HG03066 (cell line): ENCODE results near the gene MRM3.
"Not testable (repeated sequence)": the region's sequence is repeated elsewhere in the genome, so short reads cannot be mapped to it uniquely, and the experiment has no call there.

Experiments
- ATAC-seq: cut with Tn5 transposase; IDR thresholded peaks from one replicate; pipeline ENCODE4 v1.9.1; 2021; ENCODE audit warnings: low read depth; ENCODE audit not compliant: unreplicated experiment

MRM3 gene

DNA sequence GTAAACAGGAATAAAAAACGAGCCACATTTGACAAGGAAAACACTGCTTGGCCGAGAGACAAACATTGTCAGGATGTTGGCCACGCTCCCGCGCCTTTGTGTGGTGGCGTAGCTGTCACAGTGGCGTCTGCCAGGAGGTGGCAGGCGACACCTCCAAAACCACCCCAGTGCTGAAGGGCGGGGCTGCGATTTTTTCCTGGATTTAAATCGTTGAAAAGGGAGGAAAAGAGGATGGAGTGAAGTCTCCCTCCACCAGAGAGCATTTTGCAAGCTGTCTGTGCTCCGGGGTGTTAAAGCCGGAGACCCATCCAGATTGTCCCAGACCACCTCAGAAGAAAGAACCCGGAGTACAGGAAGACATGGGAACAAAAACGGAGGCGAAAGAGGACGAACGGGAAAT is 12.7 kb downstream of the MRM3 start:
- ATAC-seq = no peak

DNA sequence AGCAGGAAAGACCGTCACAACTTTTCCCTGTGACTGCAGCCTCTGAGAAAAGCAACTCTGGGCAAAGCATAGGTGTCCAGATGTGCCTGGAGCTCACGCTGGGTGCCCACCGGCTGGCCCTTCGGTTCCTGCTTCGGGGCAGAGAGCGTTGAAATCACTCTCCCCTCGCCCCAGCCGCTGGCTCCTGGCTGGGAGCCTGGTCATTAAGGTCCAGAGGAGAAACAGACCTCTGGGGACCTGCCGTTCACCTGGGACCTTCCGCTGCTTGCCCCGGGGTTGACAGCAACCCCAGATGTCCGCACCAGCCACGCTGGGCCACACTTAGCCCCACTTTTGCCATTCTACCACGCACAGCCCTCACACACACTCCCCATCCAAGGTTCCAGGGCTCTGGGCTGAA is 13.1 kb downstream of the MRM3 start:
- no peak for ATAC-seq

DNA sequence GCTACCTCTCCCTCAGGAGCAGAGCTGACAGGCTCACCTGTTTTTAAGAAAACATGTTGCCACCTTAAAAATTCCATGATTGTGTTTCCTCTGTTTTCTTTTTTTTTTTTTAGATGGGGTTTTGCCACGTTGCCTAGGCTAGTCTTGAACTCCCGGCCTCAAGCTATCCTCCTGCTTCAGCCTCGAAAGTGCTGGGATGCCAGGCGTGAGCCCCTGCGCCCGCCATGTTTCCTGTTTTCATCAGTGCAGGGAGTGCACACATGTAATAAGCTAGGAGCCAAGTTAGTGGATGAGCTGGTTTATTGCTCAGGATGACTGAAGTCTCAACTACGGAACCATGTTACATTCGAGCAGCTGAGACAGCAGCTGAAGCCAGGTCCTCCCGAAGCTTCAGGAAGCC is 13.6 kb downstream of the MRM3 start:
- no peak for ATAC-seq

DNA sequence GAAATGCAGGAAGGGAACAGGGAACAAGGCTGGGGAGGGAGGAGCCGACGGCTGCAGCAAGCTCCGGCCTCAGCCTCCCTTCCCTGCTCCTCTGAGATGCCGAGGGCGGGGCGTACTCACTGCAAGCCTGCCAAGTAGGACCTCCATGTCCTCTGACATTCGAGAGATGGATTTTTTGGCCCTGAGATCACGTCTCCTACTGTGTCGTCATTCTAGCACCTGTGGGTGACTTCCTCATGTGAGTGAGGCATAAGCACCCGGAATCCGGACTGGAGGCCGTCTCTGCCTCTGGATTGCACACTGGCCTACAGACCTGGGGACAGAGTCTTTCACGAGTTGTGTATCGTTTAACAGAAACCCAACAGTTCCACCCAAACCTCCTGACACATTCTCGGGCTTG is 14.5 kb downstream of the MRM3 start:
- no peak for ATAC-seq

DNA sequence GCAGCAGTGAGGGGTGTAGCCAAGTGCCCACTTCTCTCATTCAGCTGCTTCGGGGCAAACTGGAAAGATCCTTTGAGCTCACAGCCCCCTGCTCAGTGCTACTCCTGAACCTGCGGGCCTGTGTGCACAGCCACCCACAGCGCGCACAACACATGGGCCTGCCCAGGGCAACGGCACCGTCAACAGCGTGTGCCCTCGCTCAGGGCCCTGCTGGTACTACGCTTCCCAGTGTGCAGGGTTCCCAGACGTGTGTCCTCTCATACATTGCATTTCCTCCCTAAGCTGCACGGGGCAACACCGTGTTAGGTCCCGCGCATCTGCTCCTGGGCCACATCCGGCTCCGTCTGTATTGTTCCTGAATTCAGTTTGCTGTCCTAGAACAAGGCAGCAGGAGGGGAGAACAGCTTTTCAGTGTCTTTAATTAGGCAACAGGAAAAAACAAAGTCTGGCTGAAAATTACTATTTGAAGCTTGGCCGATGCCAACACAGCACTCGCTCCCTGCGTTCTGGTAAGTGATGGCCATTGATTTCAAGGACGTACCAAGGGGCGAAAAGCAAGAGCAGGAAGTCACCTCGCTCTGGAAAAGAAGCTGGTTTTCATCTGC is 15.2 kb downstream of the MRM3 start:
- no peak for ATAC-seq

DNA sequence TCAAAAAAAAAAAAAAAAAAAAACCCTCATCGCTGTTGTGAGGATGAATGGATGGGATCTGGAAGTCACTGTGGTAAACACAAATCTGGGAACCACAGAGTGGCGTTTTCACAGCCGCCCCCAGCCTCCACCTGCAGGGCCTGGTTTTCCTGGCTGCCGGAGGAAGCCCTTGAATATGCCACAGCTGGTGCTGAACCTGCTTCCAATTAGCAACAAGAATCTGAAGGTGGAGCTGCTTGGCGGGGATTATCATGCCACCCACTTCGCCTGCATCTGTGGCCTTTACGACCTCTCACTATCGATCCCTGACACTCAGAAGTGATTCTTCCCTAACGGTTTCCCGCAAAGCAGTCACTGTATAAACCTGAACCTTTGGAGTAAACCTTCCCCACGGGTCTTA is 16.1 kb downstream of the MRM3 start:
- no peak for ATAC-seq

DNA sequence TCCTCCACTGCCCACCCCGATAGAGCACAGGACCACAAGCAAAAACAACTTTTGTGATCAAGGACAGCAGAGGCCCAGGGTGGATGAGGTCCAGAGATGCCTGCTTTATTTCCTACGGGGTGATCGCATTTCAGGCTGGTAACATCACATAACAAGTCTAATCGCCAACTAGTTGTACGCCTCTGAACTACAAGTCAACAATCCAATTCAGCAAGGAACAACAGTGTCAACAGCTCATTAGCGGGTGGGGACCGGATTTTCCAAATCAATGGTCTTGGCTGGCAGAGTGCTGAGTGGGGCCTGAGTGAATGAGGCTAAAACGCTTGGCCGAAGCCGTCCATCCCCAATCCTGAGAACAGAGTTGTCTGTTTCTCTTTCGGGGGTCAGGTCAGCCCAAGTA is 17.1 kb downstream of the MRM3 start:
- ATAC-seq = no peak

DNA sequence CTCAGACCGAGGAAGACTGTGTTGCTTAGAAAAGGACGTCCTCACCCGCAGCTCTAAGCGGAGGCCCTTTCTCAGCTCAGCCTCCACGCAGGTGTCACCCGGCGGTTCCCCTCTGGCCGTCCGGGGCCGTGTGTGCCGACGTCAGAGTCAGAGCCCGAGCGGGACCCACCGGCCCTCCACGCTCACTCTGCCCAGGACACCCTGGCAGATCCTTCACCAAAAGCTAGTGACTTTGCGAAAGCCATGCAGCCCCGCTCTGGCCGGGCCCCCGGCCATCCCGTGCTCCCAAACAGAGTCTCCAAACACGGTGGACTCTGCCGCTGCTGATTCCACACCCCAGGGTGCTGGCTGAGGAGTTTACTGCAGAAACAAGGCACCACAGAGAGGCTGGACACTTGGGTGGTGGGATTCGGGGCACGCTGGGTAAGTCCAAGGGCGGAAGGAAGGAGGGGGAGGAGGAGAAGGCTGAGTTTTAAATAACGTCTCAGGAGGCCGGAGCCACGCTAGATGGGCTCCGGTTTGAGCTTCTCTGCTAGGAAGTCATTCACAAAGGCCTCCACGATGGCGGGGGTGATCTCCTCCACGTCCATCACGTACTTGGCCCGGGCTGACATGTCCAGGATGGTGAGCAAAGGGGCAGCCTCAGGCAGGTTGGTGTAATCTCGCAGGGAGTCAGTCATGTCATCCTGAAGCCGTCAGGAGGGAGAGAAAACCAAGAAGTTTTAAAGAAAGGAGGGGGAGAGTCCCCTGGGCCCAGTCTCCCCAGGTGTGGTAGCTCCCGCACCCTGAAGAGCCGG is 18.5 kb downstream of the MRM3 start:
- no peak for ATAC-seq

DNA sequence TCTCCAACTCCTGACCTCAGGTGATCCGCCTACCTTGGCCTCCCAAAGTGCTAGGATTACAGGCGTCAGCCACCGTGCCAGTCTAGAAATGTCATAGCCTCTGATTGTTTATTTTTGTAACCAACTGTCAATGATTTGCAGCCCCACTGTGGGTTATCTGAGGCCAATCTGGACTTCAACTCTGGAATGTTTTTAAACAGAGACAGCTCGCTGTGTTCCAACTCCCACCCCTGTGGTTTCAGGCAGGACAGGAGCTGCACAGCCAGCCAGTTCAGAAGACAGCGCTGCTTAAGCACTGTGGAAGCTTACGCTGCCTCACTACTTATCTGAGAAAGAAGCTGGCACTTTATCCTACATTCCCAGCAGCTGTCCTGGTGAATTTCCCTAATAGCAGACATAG is 19.5 kb downstream of the MRM3 start:
- ATAC-seq = no peak

DNA sequence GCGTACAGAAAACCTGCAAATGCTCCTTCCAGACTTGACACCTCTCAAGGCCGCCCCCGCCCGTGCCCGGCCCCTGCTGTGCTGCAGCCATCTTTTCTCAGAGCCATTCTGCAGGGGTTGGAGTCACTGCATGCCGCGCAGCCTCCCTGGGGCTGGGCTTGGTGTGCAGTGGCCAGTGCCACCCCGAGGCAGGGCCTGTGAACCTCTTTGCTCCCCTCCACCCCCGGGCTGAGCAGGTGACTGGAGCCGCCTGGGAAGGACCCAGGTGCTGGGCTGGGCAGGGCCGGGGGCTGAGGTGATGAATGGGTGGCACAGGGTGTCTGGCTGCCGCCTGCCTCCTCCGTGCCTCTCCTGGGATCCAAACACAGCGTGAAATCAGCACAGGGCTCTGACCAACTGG is 20.3 kb downstream of the MRM3 start:
- no peak for ATAC-seq

DNA sequence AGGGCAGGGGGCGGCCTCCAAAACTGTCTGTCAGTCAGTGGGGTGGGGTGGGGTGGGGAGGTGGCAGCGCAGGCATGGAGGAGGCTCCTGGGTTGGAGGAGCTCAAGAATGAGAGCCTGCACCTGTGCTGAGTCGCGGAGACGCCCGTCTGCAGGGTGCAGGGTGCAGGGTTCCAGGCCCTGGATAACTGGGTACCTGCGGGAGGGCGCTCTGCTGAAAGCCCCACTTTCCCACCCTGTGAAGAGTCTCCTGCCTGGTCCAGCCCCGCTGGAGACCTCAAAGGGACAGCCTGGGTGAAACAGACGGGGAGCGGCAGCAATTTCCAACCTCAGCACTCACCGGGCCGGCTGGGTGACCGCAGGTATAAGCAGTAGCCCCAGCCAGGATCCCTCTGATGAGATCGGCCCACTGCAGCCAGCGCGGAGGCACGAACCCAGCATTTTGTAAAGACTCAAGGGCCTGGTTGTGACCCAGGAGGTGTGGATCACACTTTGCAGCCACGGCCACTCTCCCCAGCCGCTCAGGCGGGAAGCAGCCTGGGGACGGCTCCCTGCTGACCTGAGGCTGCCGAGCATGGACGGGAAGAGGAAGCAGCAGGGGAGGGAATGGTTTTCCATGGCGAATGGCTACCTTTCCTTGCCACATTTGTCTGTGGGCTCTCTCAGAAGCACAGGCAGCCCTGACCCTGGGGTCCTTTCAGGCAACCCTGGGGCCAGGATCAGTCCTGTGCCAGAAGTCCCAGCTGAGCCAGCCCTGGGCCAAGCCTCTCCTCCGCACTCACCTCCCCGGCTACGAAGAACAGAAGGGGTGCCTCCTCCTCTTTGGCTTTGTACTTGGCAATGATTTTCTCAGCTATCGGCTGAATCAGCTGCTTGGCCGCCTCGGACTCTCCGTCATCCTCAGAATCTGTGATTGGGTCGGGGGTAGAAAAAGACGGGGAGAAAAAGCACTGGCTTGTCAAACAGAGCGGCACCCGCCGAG is 21.0 kb downstream of the MRM3 start:
- ATAC-seq = no peak

DNA sequence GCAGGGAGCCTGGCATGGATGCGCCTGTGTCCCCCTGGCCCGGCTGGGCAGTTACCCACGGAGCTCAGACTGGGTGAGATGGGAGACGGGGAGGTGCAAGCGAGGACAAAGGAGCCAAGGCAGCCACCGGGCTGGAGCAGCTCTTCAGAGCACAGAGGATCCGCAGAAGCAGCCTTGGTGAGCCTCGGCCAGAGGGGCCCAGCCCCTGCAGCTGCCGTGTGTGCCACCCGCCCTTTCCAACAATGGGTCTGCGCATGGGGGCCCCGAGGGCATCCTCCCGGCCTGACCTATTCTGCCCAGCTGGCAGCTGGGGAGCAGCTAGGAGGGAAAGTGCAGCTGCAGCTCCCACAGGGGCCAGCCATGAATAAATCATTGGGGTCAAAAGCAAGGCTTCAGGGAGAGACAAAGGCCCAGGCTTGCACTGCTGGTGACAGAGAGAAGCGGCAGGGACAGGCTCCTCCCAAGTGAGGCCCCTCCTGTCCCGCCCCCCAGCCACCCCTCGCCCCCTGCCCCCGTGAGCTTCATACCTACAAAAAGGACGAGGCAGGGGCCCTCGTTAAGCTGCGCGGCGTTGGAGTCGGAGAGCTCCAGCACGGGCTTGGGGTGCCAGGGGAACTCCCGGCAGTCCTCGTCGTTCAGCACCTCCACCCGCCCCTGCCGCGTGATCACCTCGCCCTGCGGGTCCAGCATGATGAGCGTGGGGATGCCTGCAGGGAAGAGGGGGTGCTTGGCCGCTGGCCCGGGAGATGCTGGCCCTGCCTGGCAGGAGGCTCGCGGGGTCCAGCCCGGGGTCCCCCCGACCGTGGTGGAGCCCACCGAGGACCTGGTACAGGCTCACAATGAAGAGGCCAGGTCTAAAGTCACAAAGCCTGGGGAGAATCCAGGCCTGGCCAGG is 22.6 kb downstream of the MRM3 start:
- no peak for ATAC-seq

DNA sequence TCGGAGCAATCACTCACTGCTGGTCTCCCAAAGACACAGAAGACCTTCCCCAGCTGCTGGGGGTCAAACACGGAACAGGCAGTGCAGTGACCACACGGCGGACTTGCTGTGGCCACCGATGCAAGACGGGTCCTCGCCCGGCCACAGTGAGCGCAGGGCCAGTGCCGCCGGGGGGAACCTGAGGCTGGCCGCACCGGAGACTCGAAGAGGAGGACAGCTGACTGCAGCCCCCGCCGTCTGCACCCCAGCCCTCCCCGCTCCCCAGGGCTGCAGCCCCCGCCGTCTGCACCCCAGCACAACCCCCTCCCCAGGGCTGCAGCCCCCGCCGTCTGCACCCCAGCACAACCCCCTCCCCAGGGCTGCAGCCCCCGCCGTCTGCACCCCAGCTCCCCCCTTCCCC is 23.7 kb downstream of the MRM3 start:
- not testable (repeated sequence) for ATAC-seq

DNA sequence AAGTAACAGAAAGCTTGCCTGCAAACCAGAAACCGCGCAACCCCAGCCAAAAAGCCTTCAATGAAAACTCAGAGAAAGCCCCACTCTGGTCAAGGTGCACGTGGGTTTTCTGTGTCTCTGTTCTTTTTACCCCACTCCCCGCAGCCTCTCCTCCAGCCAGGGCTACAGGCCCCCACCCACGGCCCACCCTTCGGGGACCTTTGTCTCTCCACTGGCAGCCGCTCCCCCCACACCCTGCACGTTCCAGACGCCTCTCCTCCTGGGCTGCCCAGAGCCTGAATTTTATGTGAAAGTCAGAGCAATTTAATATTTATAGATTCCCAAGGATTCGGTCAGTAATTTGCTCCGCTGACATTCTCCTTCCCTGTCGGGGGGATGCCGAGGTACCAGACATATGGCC is 24.2 kb downstream of the MRM3 start:
- no peak for ATAC-seq

DNA sequence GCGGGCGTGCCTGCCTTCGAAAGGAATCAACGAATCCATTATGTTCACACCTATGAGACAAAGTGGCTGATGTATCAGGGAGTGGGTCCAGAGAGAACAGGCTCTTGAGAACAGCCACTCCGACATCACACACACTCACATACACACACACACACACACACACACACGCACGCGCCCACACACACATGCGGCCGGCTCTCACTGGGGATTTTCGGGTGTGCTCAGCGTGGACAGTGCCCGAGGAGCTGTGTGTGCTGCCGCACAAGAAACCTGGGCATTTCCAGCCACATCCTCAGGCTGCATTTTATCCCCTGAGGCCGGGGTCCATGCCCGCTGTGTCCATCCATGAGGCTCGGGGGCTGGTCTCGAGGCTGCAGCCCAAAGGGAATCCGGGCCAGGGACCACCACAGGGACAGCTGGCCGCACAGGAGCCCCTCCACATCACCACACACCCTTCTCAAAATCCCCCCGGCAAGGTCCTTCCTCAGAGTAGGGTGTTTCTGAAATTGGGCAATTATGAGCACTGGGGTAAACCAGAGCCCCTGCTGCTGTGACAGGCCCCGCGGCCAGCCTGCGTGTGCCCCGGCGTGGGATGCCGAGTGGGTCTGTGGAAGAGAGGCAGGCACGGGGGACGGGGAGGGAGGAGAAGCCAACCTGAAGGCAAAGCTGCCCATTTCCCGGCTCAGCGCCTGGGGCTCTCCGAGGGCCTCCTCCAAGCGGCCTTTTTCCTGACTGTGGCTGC is 24.8 kb downstream of the MRM3 start:
- no peak for ATAC-seq

DNA sequence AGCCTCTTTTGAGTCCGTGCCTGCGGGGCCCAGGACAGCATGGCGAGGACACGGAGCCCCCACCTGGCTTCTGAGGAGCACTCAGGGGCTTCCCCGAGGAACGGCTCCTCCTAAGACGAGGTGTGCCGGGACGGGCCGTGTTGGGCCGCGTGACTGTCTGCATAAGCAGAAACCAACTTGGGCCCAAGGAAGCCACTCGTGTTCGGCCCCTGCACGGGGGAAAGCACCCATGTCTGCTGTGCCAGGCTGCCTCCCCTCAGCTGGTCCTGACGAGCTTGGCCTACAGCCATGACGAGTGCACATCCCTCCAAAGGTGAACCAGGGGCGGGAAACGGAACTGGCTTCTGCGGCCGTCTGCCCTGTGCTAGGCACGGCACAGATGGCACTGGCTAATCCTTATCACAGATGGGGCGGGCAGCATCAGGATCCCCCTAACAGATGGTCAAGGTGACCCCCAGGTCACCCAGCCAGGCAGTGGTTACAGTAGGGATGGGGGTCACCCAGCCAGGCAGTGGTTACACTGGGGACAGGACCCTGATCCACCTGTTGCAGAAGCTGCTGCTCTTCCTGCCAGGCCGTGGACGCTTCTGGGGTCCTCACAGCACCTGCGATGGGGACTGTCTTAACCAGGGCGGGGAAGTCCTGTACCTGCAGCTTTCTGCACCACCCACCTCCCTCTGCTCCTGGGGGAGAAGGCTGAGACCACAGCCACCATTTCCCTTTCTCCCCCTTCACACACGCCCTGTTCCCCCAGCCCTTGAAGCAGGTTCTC is 25.6 kb downstream of the MRM3 start:
- no peak for ATAC-seq

DNA sequence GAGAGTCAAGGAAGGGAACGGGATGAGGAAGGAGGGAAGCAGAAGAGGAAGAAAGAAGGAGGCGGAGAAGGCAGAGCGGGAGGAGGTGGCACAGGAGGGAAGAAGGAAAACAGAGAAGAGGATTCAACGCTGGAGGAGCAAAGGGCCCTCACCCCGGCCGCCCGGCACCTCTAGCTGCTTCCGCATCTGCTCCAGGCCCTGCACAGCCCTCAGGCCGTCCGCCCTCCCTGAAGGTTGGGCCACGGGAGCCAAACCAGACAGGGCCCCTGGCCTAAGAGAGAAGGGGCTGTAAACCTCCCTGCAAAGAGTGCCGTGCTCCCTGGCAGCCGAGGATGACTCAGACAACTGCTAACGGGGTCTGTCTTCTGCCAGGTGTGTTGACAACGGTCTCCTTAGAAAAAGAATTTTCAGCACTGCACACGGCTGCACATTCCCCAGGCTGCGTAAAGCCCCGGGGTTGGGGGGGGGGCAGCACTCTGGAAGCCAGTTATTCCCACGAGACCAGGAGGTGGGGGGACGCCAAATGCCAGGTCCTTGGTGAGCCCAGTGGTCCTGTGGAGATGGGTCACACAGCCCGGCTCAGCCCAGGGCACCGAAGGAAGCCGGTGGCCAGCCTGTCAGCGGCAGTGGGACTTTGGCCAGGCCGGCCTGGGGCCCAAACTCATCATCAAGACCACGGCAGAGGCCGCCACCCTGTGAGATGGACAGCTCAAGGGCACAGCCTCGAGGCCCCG is 29.1 kb downstream of the MRM3 start:
- ATAC-seq = no peak

DNA sequence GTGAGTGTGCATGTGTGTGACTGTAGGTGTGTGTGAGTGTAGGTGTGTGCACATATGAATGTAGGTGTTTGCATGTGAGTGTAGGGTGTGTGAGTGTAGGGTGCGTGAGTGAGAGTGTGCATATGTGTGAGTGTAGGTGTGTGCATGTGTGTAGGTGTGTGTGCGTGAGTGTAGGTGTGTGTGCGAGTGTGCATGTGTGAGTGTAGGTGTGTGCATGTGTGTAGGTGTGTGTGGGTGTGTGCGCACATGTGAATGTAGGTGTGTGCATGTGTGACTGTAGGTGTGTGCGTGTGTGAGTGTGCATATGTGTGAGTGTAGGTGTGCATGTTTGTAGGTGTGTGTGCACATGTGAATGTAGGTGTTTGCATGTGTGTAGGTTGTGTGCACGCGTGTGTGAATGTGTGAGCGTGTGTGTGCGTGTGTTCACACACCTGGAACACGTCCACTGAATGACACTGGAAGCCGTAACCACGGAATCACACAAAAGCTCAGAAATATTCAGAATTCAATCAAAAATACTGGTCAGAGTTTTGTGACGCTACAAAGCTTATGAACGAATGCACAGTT is 30.6 kb downstream of the MRM3 start:
- no peak for ATAC-seq
